Measurements from ENCODE around the gene SOX1.

The SOX1 gene

DNA sequence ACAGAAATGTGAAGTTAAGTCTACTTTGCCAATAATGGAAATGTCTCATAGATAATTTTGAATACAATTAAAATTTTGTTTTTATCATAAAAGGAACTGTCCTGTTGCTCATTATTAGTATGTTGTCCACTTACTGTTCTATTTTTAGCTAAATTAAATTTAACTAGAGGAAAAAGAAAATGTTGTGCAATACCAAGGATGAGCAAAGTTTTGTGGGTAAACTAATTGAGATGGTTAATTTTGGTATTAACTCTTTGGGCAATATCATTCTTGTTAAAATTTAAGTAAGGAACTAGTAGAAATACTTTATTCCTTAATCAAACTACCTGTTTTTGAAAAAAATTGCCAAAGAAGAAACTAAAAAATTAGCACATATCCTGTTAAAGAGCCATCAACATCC, 43.5 kb downstream of the SOX1 start:
- no peak for DNase-seq

DNA sequence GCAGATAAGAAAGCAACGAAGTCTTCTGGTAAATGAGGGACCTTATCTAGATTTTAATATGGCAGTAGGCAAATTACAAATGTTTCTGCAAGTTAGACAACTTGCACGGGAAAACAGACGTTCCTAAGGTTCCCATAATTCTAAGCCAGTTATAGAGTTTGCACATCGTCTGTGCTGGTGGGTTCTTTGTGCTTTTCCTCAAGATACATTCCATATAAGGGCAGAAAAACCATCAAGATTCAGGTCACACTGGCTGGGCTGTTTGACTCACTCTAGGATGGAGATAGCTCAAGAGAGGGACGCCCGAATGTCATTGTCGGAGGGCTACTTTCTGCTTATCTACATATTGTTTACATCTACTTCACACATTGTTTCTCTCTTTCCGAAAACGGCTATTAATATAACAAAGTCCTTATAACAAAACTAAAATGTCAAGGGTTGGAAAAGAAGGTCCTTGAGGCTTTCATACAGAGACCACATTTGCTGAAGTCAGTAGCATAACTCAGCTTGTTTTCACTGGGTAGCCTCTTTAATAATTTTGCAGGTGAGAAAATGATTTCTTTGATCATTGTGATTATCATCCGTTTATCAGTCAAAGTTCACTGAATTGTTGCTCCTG, 44.4 kb downstream of the SOX1 start:
- DNase-seq, result no peak

DNA sequence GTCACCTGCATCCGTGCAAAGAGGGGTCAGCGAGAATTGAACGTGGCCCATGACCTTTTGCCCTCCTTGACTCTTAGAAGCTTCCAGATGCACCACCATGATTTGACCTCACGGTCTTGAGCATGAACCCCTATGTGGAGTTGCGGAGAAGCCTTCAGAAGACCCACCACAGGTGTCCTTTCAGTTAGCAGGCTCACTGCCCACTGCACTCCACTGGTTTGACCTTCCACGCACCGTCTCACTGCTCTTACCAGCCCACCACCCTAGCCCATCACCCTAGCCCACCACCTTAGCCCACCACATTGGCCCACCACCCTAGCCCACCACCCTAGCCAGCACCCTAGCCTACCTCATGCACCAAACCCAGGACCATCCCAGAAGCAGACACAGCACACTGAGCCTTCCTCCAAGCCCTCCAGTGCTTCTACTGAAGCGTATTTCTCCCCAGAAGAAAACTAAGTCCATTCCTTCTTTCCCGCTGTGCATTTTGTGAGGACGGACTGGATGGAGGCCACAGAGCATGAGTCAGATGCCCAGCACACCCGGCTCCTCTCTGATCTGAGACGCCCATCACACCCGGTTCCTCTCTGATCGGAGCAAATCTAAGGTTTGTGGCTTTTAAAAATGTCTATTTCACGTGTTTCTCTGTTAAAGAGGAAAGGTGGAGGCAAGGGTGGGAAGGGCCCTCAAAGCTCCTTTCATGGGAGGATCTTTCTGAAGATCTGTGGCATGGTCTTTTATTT, 45.8 kb downstream of the SOX1 start:
- no peak for DNase-seq

DNA sequence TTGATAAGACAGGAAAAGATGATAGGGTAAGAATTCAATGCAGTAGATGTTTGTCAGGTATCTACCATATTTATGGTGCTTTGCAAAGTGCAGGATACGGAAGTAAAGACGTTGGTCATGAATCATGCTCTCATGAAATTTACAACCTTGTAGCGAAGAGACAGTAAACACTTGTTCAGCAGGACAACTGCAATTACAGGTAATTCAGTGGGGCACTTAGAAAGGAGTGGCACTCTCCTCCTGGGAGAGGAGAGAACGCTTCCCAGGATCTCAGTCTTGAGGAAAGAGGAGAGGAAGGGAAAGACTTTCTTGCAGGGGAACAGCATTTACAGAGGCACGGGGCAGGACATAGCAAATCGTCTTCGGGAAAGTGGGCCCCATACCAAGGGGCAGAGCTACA, 46.4 kb downstream of the SOX1 start:
- peak in 1 of 2 experiments; percentile 12 for DNase-seq

DNA sequence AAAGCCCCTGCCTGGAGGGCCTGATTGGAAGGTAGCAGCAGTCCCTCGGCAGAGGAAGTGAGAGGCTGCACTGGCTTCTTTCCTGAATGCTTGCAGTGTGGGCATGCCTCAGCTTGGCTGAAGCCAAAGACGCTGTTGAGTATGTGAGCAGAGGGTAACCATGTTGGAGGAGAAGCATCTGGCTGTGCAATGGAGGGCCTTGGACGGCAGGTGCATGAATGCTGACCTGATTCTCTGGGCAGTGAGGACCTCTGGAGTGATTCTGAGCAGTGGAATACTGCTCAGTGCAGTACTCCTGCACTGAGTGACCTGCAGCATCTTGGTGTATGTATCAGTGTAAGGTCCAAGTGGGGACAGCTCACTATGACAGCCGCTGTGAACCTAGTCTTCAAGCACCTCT, 46.9 kb downstream of the SOX1 start:
- no peak for DNase-seq

DNA sequence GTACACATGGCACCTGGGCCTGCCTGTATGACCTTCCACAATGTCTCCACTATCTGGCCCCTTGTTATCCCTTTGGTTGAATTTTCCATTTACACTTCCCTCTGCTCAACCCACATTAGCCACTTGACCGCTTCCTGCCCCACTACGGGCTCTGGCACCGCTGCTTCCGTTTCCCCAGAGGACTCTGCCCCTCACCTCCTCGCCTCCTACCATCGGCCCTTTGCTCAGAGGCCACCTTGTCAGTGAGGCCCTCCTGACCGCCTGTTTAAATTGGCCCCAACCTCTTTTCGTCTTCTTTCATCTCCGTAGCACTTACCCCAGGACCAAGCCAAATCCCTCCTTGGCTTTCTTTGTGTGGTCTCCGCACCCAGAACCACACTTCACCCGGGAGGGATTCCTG, 47.4 kb downstream of the SOX1 start:
- DNase-seq, result no peak

DNA sequence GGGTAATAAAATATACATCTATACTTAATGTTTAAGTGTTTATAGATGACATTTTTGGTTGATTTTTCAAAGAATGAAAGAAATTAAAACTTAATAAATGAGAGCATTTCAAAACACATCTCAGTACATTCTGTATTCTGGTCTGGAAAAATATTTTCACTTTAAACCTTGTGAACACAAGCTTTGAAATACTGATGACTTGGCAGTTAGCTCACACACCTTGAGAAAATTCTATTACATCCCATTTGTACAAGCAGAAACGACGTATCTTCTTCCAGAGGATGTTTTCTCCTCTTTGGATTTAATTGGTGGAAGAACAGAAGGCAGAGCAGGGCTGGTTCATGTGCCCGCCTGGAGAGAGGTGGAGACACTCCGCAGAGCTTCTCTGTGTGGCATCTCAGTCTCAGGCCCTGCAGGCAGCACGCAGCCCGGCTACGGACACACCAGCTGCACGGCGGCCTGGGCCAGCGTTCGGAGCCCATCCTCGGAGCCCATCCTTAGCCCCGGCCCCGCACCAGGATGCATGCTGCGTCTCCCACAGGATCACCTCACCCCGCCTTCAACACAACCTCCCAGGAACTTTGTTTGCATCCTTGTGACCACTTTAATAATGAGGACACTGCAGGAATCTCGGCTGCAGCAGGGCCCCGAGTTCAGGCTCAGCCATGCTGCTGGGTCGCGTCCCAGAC, 48.6 kb downstream of the SOX1 start:
- DNase-seq, result no peak

DNA sequence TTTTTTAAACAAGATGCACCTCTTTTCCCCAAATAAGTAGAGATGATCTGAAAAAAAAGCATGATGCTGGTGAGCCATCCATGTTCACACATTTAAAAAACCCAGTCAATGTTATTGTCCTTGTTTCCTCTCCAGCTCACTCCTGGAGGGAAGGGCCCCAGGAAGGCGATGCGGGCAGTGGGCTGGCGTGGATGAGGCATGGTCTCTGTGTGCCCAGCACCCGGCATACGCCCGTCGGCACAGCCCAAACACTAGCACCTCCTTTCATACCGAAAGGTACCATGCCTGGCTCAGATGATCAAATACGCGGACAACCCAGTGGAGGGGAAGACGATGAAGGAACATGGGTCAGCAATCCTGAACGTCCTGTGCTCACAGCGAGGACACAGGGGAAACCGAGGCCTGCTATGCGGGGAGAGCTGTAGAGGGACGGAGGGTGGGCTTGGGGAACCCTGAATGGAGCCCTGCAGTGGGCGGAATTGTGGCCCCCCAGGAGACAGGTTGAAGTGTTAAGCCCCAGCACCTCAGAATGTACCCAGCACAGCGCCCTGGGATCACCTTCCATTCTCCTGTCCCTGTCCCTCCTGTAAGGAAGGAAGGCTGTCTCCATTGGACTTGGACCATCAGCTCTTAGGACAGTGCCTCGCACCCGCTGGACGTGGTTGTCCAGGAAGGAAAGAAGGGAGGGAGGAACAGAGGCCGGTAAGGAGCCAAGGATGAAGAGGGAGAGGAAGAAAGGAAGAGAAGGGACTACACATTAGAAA, 49.4 kb downstream of the SOX1 start:
- no peak for DNase-seq

DNA sequence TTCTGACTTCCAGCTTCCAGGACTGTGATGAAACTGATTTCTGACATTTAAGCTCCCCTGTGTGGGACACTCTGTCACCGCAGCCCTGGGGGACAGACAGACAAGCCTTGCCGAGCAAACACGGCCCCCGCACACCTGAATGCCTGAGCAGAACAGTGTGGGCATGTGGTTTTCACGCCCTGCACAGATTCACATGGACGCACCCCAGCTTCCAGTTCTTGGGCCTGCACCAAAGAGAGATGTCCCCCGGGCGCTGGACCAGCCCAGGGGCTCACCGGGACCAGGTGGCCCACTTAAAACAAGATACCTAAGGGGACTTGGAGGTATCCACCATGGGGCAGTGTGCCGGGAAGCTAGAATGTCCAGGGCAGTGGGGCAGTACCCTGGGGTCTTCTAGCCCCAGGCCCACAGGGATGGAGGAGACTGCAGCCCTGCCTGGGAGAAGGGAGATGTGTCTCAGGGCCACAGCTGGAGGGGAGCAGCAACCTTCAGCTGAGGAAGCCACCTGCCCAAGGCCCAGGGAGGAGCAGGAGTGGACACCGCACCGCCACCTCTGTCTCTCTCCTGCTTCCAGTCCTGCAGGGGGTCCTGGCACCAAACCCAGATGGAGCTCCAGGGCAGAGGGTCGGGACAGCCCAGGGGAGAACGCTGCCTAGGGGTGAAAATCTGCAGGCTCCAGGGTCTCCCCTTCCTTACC, 50.5 kb downstream of the SOX1 start:
- DNase-seq, result no peak

DNA sequence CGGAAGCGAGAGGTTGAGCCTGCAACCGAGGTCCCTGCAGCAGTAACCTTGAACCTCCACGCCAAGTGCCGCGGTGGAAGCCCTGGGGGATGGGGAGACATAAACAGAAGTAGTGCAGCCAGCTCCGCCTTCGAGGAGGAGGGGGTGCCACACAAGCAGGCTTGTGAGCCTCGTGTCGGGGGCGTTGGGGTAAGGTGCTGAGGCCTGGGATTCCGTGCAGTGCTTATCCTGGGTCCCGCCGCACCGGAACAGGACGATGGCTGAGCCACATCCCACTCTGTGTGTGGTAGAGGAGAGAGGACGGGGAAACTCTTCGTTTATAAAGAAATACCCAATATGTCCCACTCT, 51.0 kb downstream of the SOX1 start:
- DNase-seq, result no peak

DNA sequence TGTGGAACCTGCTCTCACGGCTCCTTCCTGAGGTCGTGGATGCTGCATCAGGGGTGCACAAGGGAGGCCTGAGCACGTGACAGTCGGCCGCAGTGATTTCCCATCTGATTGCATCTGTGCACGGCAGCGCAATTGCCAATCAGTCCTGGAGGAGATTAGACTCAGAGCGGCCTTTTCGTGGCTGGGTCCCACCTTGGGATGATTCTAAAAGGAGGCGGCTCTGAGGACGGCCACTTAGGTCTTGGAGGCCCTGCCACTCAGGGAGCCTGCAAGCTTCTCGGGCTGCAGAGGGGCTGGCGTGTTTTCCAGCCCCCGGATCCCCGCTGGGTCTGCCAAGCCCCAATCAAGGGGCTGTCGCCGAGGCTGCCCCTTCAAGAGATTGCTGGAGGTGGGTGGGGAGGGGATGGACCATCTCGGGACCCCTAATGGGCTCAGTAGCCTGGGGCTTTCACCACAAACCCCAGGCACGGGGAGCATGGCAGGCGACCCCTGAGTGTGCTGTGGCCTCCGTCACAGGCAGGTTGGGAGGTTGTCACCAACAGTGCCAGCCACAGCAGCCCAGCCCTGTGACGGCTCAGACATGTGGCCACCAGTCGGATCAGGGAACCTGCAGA, 51.6 kb downstream of the SOX1 start:
- no peak for DNase-seq

DNA sequence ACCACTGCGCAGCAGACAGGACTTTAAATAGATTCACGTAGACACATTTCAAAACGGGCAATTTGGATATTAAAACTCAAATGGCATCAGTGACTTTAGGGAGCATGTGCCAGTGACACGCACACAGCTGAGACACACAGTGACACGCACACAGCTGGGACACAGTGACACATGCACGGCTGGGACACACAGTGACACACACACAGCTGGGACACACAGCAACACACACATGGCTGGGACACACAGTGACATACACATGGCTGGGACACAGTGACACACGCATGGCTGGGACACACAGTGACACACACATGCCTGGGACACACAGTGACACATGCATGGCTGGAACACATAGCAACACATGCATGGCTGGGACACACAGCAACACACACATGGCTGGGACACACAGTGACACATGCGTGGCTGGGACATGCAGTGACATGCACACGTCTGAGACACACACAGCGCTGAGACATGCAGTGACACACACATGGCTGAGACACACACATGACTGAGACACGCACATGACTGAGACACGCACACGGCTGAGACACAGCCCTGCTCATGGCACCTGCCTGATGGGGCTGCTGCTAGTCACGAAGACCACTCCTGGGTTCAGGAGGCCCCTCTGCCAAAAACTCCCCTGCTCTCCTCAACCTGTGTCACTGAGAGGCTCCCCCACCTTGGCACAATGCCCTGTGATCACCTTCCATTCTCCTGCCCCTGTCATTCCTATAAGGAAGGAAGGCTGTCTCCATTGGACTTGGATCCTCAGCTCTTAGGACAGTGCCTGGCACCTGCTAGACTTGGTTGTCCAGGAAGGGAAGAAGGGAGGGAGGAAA, 52.5 kb downstream of the SOX1 start:
- DNase-seq, result no peak

DNA sequence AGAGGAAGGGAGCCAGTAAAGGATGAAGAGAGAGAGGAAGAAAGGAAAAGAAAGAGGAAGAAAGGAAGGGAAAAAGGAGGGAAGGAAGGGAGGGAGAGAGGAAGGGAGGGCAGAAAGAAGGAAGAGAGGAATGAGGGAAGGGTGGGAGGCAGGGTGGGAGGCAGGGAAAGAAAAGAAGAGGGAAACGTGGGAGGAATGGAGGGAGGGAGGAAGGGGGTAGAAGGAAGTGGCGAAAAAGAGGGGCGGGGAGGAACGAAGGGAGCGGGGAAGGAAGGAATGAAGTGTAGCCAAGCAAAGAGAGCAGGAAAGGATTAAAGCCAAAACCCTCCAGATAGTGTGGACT, 53.1 kb downstream of the SOX1 start:
- DNase-seq, result no peak

All from NCI-H2081 (cell line).